HFFc6 (cell line): ENCODE data around the gene GRK6. TPM values are rescaled to one million over a fixed set of nuclear protein-coding genes. Genes with fewer than 3 reads are reported as not detected.

Source experiments
- DNase-seq: peaks from one replicate; pipeline ENCODE4 v3.0.0-alpha.2; 2018
- H3K27ac Mint-ChIP-seq: 2 replicates; pipeline ENCODE4 v1.8.0; 2020; ENCODE audit warnings: mild to moderate bottlenecking, mixed read lengths
- H3K27me3 Mint-ChIP-seq: 2 replicates; pipeline ENCODE4 v1.8.0; 2021; ENCODE audit warnings: mild to moderate bottlenecking, moderate library complexity, mixed read lengths; ENCODE audit not compliant: insufficient read depth
- H3K36me3 Mint-ChIP-seq: 2 replicates; pipeline ENCODE4 v1.8.0; 2021; ENCODE audit warnings: low read depth, mixed read lengths
- H3K4me1 Mint-ChIP-seq: 2 replicates; pipeline ENCODE4 v1.8.0; 2020; ENCODE audit warnings: low read depth, mixed read lengths
- H3K4me3 Mint-ChIP-seq: 2 replicates; pipeline ENCODE4 v1.8.0; 2020; ENCODE audit warnings: mild to moderate bottlenecking, moderate library complexity, mixed read lengths
- H3K9me3 Mint-ChIP-seq: 2 replicates; pipeline ENCODE4 v1.8.0; 2020; ENCODE audit warnings: mild to moderate bottlenecking, mixed read lengths
- total RNA-seq, 6 experiments: library from RNA; stranded (reverse); fragmentation: NEBNext Ultra II Directional; extraction: Animal tissue kit (Norgen Biotek cat#: 25700); gene quantifications; 2 replicates in 1 of 6; 3 replicates in 5 of 6; pipeline ENCODE4 v1.2.3, GENCODE V29; 2021
- TF ChIP-seq, protein P1 (sequence below): fragments of 200-600 bp; sonication (generic); IDR thresholded peaks from 2 replicates; pipeline ENCODE4 v1.5.0; 2021; ENCODE audit warnings: antibody characterized with exemption, mild to moderate bottlenecking

Gene GRK6
- total RNA-seq, 6 experiments from 2014 or later, result 25.8 to 30.7 (median 28.0) TPM

GRCh38 chr5:177456976-177457851, 30.7 kb downstream of the GRK6 start:
- peaks cover 20% of the 10 kb centered on the region for H3K27me3 Mint-ChIP-seq

DNA sequence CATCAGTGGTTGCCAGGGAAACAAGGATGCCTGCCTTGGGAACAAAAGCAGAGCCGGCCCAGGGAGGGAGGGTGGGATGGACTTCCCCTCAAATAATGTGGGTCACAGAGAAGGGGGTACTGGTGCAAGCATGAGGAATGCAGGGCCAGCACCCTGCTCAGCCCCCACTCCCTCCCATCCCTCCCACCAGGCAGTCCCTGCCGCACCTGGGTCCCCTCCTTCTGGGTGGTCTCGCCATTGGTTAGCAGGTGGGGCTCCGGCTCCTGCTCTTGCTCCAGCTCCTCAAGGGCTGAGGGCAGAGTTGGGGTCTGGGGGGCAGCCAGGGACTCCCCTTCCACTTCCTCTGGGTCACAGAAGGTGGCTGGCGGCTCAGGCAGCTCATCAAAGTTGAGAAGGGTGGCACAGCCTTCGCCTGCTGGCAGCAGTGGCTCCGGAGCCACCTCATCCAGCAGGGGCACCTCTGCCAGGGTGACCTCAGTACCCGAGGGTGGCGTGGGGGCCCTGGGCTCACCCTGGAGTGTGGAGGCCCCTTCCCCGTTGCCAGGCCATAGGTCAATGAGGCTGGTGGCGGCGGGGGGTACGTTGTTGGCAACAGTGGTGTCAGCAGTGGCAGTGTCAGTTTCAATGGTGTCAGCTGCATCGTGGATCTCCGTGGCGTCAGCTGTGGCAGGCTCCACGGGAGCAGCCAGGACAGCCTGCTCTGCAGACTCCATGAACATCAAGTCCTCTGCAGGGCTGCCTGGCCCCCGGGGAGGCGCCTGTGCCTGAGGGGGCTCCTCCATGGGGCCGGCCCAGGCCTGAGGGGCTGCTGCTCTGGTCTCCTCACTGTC, 31.6 kb downstream of the GRK6 start:
- H3K9me3 Mint-ChIP-seq, result no peaks in the 10 kb centered on the region; the same call in 1 of the 2 replicates
- peaks cover 19% of the 10 kb centered on the region for H3K27me3 Mint-ChIP-seq
- TF ChIP-seq, protein P1, sequence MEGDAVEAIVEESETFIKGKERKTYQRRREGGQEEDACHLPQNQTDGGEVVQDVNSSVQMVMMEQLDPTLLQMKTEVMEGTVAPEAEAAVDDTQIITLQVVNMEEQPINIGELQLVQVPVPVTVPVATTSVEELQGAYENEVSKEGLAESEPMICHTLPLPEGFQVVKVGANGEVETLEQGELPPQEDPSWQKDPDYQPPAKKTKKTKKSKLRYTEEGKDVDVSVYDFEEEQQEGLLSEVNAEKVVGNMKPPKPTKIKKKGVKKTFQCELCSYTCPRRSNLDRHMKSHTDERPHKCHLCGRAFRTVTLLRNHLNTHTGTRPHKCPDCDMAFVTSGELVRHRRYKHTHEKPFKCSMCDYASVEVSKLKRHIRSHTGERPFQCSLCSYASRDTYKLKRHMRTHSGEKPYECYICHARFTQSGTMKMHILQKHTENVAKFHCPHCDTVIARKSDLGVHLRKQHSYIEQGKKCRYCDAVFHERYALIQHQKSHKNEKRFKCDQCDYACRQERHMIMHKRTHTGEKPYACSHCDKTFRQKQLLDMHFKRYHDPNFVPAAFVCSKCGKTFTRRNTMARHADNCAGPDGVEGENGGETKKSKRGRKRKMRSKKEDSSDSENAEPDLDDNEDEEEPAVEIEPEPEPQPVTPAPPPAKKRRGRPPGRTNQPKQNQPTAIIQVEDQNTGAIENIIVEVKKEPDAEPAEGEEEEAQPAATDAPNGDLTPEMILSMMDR, result no peak; the same call in 1 of the 2 replicates
- peaks cover 20% of the 10 kb centered on the region for H3K36me3 Mint-ChIP-seq
- peaks cover 16% of the 10 kb centered on the region for H3K4me1 Mint-ChIP-seq
- H3K27ac Mint-ChIP-seq, result peak overlapping the region; percentile 84
- no peak for DNase-seq
- H3K4me3 Mint-ChIP-seq, result no peak overlapping the region

More at GRCh38 chr5:177456976-177457851, 30.7 kb downstream of the GRK6 start:
- Mint-ChIP-seq H3K9me3 (no peaks in the 10 kb centered on the region; the same call in 1 of the 2 replicates), H3K4me3 (peak overlapping the region; percentile 64), H3K36me3 (peaks cover 20% of the 10 kb centered on the region), H3K4me1 (peaks cover 16% of the 10 kb centered on the region), H3K27ac (peak overlapping the region; percentile 84)
- peak; percentile 97 for DNase-seq
- TF ChIP-seq, protein P1, result peak; percentile 81

DNA sequence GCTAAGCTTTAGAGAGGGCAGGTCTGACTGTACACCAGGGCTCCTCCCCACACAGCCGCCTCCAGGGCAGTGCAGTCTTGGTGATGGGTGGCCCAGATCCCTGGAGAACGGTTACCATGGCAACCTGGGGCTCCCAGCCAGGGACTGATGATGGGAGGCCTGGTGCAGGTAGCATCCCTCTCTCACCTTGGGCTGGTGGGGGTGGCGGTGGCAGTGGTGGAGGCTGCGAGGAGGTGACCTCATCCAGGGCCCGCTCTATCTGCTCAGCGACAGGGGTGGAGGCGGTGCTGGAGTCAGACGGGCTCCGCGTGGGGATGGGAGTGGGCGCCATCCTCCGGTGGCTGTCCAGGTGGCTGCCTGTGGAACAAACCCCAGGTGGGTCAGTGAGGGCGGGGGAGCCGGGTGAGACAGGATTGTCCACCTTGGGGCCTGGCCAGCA, 32.5 kb downstream of the GRK6 start:
- H3K4me3 Mint-ChIP-seq, result no peak overlapping the region
- H3K27ac Mint-ChIP-seq, result peak overlapping the region; percentile 84
- peak; percentile 68 for DNase-seq
- TF ChIP-seq, protein P1, result no peak
- no peaks in the 10 kb centered on the region for H3K9me3 Mint-ChIP-seq
- H3K27me3 Mint-ChIP-seq, result peaks cover 14% of the 10 kb centered on the region
- peaks cover 27% of the 10 kb centered on the region for H3K36me3 Mint-ChIP-seq
- H3K4me1 Mint-ChIP-seq, result peaks cover 16% of the 10 kb centered on the region

DNA sequence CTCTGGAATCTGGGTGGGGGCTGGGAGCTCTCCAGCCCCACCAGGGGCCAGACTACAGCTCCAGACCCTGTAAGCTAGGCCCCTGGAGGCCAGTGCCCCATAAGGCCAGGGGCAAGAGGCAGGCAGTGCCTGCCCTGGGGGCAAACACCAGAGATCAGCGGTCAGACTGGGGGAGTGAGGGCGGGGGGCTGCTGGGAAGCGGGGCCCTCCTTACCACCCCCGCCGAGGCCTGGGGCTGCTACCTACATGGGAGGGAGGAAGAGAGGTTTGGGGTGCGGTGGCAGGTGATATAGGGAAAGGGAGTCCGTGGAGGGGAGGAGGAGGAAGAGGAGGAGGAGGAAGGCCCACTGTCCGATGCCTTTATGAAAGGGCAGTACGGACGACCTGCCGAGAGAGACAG, 32.9 kb downstream of the GRK6 start:
- H3K9me3 Mint-ChIP-seq, result no peaks in the 10 kb centered on the region
- H3K4me3 Mint-ChIP-seq, result no peak overlapping the region
- peak overlapping the region; percentile 84; the same call in 1 of the 2 replicates for H3K27ac Mint-ChIP-seq
- H3K27me3 Mint-ChIP-seq, result peaks cover 12% of the 10 kb centered on the region
- DNase-seq, result no peak
- H3K4me1 Mint-ChIP-seq, result peaks cover 16% of the 10 kb centered on the region
- TF ChIP-seq, protein P1, result no peak
- peaks cover 27% of the 10 kb centered on the region for H3K36me3 Mint-ChIP-seq

DNA sequence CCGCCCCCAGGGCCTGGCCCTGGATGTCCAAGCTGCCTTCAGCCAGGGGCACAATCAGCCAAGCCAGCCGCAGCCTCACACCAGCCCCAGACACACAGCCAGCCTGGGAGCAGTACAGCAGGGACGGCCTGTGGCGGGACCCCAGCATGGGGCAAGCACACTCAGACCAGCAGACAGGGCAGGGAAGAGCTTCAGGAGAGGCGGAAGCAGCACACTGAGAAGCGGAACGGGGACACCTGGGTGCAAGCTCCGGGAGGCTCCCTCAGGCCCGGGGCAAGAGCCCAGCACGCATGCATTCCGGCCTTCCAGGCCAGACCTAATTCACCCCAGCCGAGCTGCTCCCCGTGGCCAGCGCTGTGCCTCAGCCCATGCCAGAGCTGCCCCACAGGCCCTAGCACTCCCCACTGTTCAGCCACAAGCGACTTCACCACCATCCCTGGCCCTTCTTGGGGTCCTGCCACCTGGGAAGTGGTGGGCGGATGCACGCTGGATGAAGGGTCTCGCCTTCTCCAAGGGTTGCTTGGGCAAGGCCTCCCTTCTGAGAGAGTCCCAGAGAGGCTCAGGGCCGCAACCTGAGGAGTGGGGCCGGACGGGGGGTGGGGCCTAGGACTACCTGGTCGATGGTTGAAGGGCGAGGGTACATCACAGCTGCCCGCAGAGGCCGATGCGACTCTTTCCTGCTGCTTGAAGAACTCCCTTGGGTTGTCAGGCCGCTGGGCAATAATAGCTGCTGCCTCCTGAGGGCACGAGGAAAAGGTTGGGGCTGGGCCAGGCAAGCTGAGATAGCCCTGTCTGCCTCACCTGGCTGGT, 33.5 kb downstream of the GRK6 start:
- peaks cover 28% of the 10 kb centered on the region for H3K36me3 Mint-ChIP-seq
- peaks cover 12% of the 10 kb centered on the region for H3K27me3 Mint-ChIP-seq
- peaks cover 16% of the 10 kb centered on the region for H3K4me1 Mint-ChIP-seq
- H3K4me3 Mint-ChIP-seq, result no peak overlapping the region
- H3K27ac Mint-ChIP-seq, result peak overlapping the region; percentile 45; the same call in 1 of the 2 replicates
- TF ChIP-seq, protein P1, result no peak
- no peak for DNase-seq
- no peaks in the 10 kb centered on the region for H3K9me3 Mint-ChIP-seq
